ENCODE results near the gene ABHD6. TPM values are rescaled to one million over a fixed set of nuclear protein-coding genes. Genes with fewer than 3 reads are reported as not detected.

The ABHD6 gene
- total RNA-seq, 1 experiment from 2014 or later, result 2.2 TPM

DNA sequence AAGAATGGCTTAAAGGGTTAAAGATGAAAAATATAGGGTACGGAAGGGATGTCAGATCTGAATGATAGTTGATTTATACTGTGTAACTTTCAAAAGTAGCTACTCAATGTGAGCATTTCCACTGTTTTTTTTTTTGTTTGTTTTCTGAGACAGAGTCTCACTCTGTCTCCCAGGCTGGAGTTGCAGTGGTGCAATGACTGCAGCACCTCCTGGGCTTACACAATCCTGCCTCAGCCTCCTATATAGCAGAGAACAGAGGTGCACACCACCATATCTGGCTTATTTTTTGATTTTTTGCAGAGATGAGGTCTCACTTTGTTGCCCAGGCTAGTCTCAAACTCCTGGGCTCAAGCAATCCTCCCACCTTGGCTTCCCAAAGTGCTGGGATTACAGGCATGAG lies 85.2 kb downstream of the ABHD6 start:
- Histone ChIP-seq H3K9me3 (ENCODE audit: control insufficient read depth, low read depth, low read length) (no peaks in the 10 kb centered on the region), H3K4me2 (ENCODE audit: insufficient read depth, insufficient read length, low read length) (no peak overlapping the region), H2BK15ac (ENCODE audit: low read depth, low read length) (no peak overlapping the region), H3K4me1 (ENCODE audit: insufficient read depth, low read length) (peaks cover 7% of the 10 kb centered on the region; the same call in 1 of the 2 replicates), H2AK5ac (ENCODE audit: insufficient read length, low read length) (no peak overlapping the region), H3K79me2 (ENCODE audit: insufficient read depth, low read length) (no peaks in the 10 kb centered on the region), H2BK20ac (ENCODE audit: low read depth, low read length, poor library complexity, severe bottlenecking) (no peak overlapping the region), H3K18ac (ENCODE audit: insufficient read length, low read depth, low read length) (no peak overlapping the region), H2AFZ (ENCODE audit: low read length) (no peak overlapping the region), H3K14ac (ENCODE audit: insufficient read depth, low read length) (no peak overlapping the region), H2BK5ac (ENCODE audit: insufficient read length, low read length) (no peak overlapping the region), H3K23ac (ENCODE audit: insufficient read length, low read depth, low read length) (no peak overlapping the region), H4K91ac (ENCODE audit: insufficient read length, low read depth, low read length) (no peak overlapping the region), H4K20me1 (ENCODE audit: control insufficient read depth, insufficient read depth, insufficient read length) (no peaks in the 10 kb centered on the region), H3K79me1 (ENCODE audit: insufficient read depth, low read depth, low read length, poor library complexity, severe bottlenecking) (no peaks in the 10 kb centered on the region), H3K4ac (ENCODE audit: low read depth, low read length) (no peak overlapping the region), H4K5ac (ENCODE audit: insufficient read length, low read depth, low read length) (no peak overlapping the region), H3K9ac (ENCODE audit: extremely low read depth, insufficient read length, low read length) (no peak overlapping the region), H3K27me3 (ENCODE audit: insufficient read depth, low read length) (no peaks in the 10 kb centered on the region), H2BK12ac (ENCODE audit: insufficient read length, low read depth, low read length) (no peak overlapping the region), H3K23me2 (ENCODE audit: insufficient read length, low read depth, low read length, poor library complexity, severe bottlenecking) (no peaks in the 10 kb centered on the region), H3K56ac (ENCODE audit: insufficient read length, low read depth, low read length) (no peak overlapping the region), H2BK120ac (ENCODE audit: low read depth, low read length, poor library complexity, severe bottlenecking) (no peak overlapping the region), H3K27ac (ENCODE audit: insufficient read length, low read depth, low read length) (no peak overlapping the region), H4K8ac (replicated peaks; ENCODE audit: insufficient read length, low read depth, low read length) (no peak overlapping the region), H3T11ph (ENCODE audit: low read length) (no peak overlapping the region)
- no peaks in the 10 kb centered on the region; the same call in 1 of the 2 replicates for H3K27me3 Mint-ChIP-seq (ENCODE audit: low read depth)
- TF ChIP-seq, protein P1, sequence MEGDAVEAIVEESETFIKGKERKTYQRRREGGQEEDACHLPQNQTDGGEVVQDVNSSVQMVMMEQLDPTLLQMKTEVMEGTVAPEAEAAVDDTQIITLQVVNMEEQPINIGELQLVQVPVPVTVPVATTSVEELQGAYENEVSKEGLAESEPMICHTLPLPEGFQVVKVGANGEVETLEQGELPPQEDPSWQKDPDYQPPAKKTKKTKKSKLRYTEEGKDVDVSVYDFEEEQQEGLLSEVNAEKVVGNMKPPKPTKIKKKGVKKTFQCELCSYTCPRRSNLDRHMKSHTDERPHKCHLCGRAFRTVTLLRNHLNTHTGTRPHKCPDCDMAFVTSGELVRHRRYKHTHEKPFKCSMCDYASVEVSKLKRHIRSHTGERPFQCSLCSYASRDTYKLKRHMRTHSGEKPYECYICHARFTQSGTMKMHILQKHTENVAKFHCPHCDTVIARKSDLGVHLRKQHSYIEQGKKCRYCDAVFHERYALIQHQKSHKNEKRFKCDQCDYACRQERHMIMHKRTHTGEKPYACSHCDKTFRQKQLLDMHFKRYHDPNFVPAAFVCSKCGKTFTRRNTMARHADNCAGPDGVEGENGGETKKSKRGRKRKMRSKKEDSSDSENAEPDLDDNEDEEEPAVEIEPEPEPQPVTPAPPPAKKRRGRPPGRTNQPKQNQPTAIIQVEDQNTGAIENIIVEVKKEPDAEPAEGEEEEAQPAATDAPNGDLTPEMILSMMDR (conservative IDR thresholded peaks at IDR 0.05), result no peak
- H3K9me3 Mint-ChIP-seq, result no peaks in the 10 kb centered on the region
- no peak overlapping the region for H3K4me3 Mint-ChIP-seq
- H3K27ac Mint-ChIP-seq, result peak overlapping the region in 1 of 3 experiments; percentile 44; a peak in 1 of 7 replicates
- H3K4me1 Mint-ChIP-seq, result peaks cover 22 to 32% of the 10 kb centered on the region in 2 experiments
- WGBS (ENCODE audit: extremely low coverage, insufficient read length, low lambda C conversion rate), result no CpG with 5 or more reads among the region's 1 CpG
- no peak for DNase-seq
- H3K36me3 Mint-ChIP-seq (ENCODE audit: insufficient read depth in 1 of 3, low read depth in 3 of 3), result peaks cover 2 to 28% (median 20%) of the 10 kb centered on the region in 3 experiments; a peak in 6 of 7 replicates

Data from H9 (cell line).